ENCODE results near the gene POLR2F.
"Not testable (repeated sequence)": the region's sequence is repeated elsewhere in the genome, so short reads cannot be mapped to it uniquely, and the experiment has no call there.

Gene POLR2F

GRCh38 chr22:37925767-37926166 lies 27.7 kb upstream of the POLR2F start:
- DNase-seq = no peak

GRCh38 chr22:37926358-37926757 lies 27.1 kb upstream of the POLR2F start:
- DNase-seq = no peak

- no peak for DNase-seq
Observed at GRCh38 chr22:37926771-37927636, 26.5 kb upstream of the POLR2F start.

GRCh38 chr22:37927637-37927936 lies 25.9 kb upstream of the POLR2F start:
- DNase-seq = no peak

- no peak for DNase-seq
Observed at GRCh38 chr22:37929390-37929789, 24.1 kb upstream of the POLR2F start.

- no peak for DNase-seq
Observed at GRCh38 chr22:37930270-37930951, 23.1 kb upstream of the POLR2F start.

GRCh38 chr22:37930952-37931440 lies 22.5 kb upstream of the POLR2F start:
- DNase-seq = no peak

GRCh38 chr22:37931893-37932389 lies 21.6 kb upstream of the POLR2F start:
- DNase-seq = no peak

GRCh38 chr22:37932401-37932800 lies 21.1 kb upstream of the POLR2F start:
- no peak for DNase-seq

GRCh38 chr22:37932821-37933578 lies 20.5 kb upstream of the POLR2F start:
- no peak for DNase-seq

GRCh38 chr22:37933711-37934376 lies 19.7 kb upstream of the POLR2F start:
- peak; percentile 67 for DNase-seq

- no peak for DNase-seq
Observed at GRCh38 chr22:37940698-37941376, 12.7 kb upstream of the POLR2F start.

- DNase-seq = no peak
Observed at GRCh38 chr22:37942133-37942532, 11.4 kb upstream of the POLR2F start.

- DNase-seq = no peak
Observed at GRCh38 chr22:37943136-37943824, 10.2 kb upstream of the POLR2F start.

- no peak for DNase-seq
Observed at GRCh38 chr22:37943825-37944198, 9.7 kb upstream of the POLR2F start.

GRCh38 chr22:37944423-37944822 lies 9.1 kb upstream of the POLR2F start:
- DNase-seq = not testable (repeated sequence)

GRCh38 chr22:37947142-37947795 lies 6.2 kb upstream of the POLR2F start:
- DNase-seq = not testable (repeated sequence)

- DNase-seq = no peak
Observed at GRCh38 chr22:37951305-37951704, 2.2 kb upstream of the POLR2F start.

GRCh38 chr22:37952629-37953028 lies 870 bp upstream of the POLR2F start:
- not testable (repeated sequence) for DNase-seq

GRCh38 chr22:37953062-37953436 lies 450 bp upstream of the POLR2F start:
- DNase-seq = no peak

- DNase-seq = no peak
Observed at GRCh38 chr22:37954686-37955085, 1.2 kb downstream of the POLR2F start.

All from central memory CD4-positive, alpha-beta T cell (primary cell).